UCSD-AML1 (cell line): ENCODE measurements around the gene SEMA3C.

Experiments used
- DNase-seq: peaks from one replicate; lab custom pipeline; 2025; ENCODE audit not compliant: unreplicated experiment; lab: John Stamatoyannopoulos, UW

SEMA3C gene

GRCh38 chr7:80785276-80785675 is 133.6 kb downstream of the SEMA3C start:
- no peak for DNase-seq

- DNase-seq, result no peak
Measured at GRCh38 chr7:80783678-80784327, 135.0 kb downstream of the SEMA3C start.

- DNase-seq, result no peak
Measured at GRCh38 chr7:80783186-80783677, 135.6 kb downstream of the SEMA3C start.

- DNase-seq, result no peak
Measured at GRCh38 chr7:80781561-80781979, 137.3 kb downstream of the SEMA3C start.

- DNase-seq, result no peak
Measured at GRCh38 chr7:80781146-80781545, 137.7 kb downstream of the SEMA3C start.

- no peak for DNase-seq
Measured at GRCh38 chr7:80779456-80779855, 139.4 kb downstream of the SEMA3C start.

- DNase-seq, result no peak
Measured at GRCh38 chr7:80775897-80776296, 143.0 kb downstream of the SEMA3C start.

GRCh38 chr7:80775482-80775881 is 143.4 kb downstream of the SEMA3C start:
- DNase-seq, result no peak

- no peak for DNase-seq
Measured at GRCh38 chr7:80774843-80775242, 144.0 kb downstream of the SEMA3C start.

GRCh38 chr7:80773787-80774508 is 144.9 kb downstream of the SEMA3C start:
- DNase-seq, result no peak

- no peak for DNase-seq
Measured at GRCh38 chr7:80772347-80772993, 146.4 kb downstream of the SEMA3C start.

GRCh38 chr7:80771523-80771922 is 147.3 kb downstream of the SEMA3C start:
- no peak for DNase-seq

- DNase-seq, result no peak
Measured at GRCh38 chr7:80770675-80771081, 148.2 kb downstream of the SEMA3C start.

- DNase-seq, result no peak
Measured at GRCh38 chr7:80770061-80770460, 148.8 kb downstream of the SEMA3C start.

- DNase-seq, result no peak
Measured at GRCh38 chr7:80768756-80769155, 150.1 kb downstream of the SEMA3C start.

- DNase-seq, result no peak
Measured at GRCh38 chr7:80767654-80768053, 151.2 kb downstream of the SEMA3C start.

GRCh38 chr7:80766724-80767123 is 152.1 kb downstream of the SEMA3C start:
- no peak for DNase-seq

GRCh38 chr7:80764132-80764531 is 154.7 kb downstream of the SEMA3C start:
- no peak for DNase-seq

- no peak for DNase-seq
Measured at GRCh38 chr7:80763704-80764103, 155.1 kb downstream of the SEMA3C start.

GRCh38 chr7:80763289-80763688 is 155.6 kb downstream of the SEMA3C start:
- no peak for DNase-seq

- DNase-seq, result no peak
Measured at GRCh38 chr7:80760292-80760691, 158.6 kb downstream of the SEMA3C start.
